ENCODE data around the gene BRD9.

DNA sequence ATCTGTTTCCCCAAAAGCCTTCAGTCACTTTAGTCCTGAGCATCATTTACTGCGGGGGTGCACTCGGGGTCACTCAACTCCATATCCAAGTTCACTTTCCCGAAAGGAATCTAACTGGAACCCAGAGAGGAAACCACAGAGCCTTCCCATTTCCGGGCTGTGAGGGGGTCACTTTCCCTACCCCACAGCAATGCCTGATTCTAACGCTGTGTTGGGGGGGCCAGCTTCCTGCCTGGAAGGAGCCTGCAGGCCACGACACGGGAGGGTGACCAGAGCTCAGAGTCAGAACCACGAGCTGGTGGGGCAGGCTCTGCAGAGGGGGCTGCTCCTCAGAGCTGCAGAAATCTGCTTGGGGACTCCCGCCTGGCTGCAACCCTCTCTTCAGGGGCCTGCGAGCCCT lies 20.3 kb downstream of the BRD9 start:
- TF ChIP-seq, protein P1, sequence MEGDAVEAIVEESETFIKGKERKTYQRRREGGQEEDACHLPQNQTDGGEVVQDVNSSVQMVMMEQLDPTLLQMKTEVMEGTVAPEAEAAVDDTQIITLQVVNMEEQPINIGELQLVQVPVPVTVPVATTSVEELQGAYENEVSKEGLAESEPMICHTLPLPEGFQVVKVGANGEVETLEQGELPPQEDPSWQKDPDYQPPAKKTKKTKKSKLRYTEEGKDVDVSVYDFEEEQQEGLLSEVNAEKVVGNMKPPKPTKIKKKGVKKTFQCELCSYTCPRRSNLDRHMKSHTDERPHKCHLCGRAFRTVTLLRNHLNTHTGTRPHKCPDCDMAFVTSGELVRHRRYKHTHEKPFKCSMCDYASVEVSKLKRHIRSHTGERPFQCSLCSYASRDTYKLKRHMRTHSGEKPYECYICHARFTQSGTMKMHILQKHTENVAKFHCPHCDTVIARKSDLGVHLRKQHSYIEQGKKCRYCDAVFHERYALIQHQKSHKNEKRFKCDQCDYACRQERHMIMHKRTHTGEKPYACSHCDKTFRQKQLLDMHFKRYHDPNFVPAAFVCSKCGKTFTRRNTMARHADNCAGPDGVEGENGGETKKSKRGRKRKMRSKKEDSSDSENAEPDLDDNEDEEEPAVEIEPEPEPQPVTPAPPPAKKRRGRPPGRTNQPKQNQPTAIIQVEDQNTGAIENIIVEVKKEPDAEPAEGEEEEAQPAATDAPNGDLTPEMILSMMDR (conservative IDR thresholded peaks at IDR 0.05 in 1 of 2, IDR thresholded peaks at IDR 0.05 in 1 of 2; ENCODE audit: low read depth in 1 of 2, low read length in 2 of 2) = no peak
- no peak for TF ChIP-seq EZH2 (IDR thresholded peaks at IDR 0.05; ENCODE audit: low read length, missing control alignments)

All from fibroblast of lung (primary cell).